Stimulated activated CD8-positive, alpha-beta memory T cell treated with anti-CD3 and anti-CD28 coated beads, Interleukin-2, amount 100 ng/mL, for 1 hour (primary cell): ENCODE measurements around the gene MDGA2.
"Not testable (repeated sequence)": the region's sequence is repeated elsewhere in the genome, so short reads cannot be mapped to it uniquely, and the experiment has no call there.

Experiments
- DNase-seq, 2 donors: peaks; one replicate each; pipeline ENCODE4 v3.0.0-alpha.2; 2020; ENCODE audit warnings: low read depth in 2 of 2

Gene MDGA2

GRCh38 chr14:46951103-46951502, 724.3 kb downstream of the MDGA2 start:
- no peak for DNase-seq

DNA sequence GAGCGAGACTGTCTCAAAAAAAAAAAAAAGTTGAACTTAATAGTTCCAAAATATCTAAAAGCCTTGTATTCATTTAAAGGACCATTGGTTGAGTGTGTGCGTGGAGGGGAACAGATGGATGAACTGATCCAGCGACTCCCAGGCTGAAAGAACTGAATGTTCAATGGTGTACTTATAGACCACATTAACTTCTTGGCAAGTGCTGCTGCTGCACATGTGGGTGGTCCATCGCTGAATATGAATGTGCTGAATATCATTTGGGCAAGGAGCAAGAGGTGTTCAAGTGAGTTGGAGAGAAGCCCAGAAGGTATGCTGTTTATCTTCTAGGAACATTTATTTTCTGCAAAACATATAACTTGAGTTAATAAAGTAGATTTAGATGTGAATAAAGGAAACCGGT, 734.8 kb downstream of the MDGA2 start:
- DNase-seq = no peak

- DNase-seq = no peak
These were observed 754.9 kb downstream of the MDGA2 start for GRCh38 chr14:46920542-46920941.

DNA sequence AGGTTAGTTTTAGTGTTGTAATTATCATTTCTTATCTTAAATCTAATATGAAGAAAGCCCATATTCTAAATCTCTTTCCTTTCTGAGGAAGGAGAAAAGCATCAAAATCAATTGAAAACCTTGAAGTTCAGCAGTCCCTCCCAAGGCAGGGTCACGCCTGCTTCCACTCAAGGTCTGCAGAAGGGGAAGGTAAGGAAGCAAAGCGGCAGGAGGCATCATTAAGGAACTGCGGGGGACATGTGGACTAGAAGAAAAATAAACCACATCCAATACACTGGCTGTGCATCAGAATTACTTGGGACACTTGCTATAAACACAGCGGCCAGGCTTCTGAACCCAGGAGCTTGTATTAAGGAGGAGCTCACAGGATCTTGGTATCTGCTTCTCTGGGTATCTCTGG, 759.9 kb downstream of the MDGA2 start:
- DNase-seq = not testable (repeated sequence)

- DNase-seq = no peak
These were observed 772.6 kb downstream of the MDGA2 start for GRCh38 chr14:46902837-46903236.

DNA sequence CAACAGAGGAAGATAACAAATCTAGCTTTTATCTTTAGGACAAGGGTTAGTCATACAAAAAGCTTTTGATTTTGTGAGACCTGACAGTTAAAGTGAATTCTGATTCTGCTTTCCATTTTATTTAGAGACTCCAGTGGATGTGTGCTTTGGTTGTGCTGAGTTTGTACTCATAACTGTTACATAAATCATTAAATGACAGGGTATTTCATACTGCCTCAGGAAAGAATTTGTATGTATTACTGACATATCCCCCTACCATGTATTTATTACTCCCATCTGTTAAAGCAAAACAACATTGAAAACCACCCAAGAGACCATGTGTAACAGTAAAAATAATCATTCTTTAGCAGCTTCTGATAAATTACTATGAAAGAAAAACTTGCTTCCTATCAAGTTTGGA, 780.9 kb downstream of the MDGA2 start:
- DNase-seq = no peak

DNA sequence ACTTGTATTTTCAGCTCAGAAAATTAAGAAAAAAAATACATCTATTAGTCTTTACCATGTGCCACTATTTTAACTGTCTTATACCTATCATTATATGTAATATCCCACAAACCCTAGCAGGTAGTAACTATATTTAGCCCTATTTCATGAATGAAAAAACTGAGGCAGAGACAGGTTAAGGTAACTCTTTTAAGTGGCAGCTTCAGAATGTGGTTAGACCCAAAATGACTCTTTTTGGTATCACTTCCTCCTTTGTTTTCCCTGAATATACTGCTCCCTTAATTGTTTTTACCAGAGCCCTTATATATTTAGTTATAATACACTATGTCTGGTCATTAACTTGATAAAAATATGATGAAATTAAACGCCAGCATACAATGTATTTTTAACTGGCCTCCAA, 788.3 kb downstream of the MDGA2 start:
- DNase-seq = no peak

GRCh38 chr14:46885566-46885965, 789.8 kb downstream of the MDGA2 start:
- no peak for DNase-seq

GRCh38 chr14:46861753-46862152, 813.7 kb downstream of the MDGA2 start:
- no peak for DNase-seq

GRCh38 chr14:46840944-46841720, 834.3 kb downstream of the MDGA2 start:
- DNase-seq = no peak

- no peak for DNase-seq
These were observed 855.1 kb downstream of the MDGA2 start for GRCh38 chr14:46820291-46820690.

DNA sequence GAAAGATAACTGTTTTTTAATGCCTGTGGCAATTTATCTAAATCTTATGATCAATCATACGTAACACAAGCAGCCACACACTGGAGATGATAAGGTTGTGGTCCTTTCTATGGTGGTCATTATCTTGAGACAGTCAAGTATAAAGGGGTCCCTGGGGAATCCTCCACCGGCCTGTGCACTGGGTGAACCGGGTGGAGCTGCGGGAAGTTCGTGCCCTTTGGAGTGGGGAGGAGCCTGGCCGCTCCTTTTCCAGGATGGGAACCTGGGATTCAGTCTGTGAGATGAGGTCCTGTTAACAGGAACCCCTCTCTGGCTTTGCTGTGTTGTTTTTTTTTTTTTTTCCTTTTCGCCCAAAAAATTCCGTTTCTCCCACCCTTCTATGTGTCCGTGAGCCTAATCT, 856.3 kb downstream of the MDGA2 start:
- DNase-seq = no peak

GRCh38 chr14:46818147-46818546, 857.3 kb downstream of the MDGA2 start:
- no peak for DNase-seq

- no peak for DNase-seq
These were observed 882.3 kb downstream of the MDGA2 start for GRCh38 chr14:46793144-46793543.
